Endothelial cell (in vitro differentiated cells): Measurements from ENCODE around the gene MFSD8. TPM values are rescaled to one million over a fixed set of nuclear protein-coding genes. Genes with fewer than 3 reads are reported as not detected.
"Not testable (repeated sequence)": the region's sequence is repeated elsewhere in the genome, so short reads cannot be mapped to it uniquely, and the experiment has no call there.

ENCODE experiments used
- DNase-seq: peaks from one replicate; pipeline ENCODE4 v3.0.0; 2021; ENCODE audit warnings: low spot score
- H3K27ac Mint-ChIP-seq: one replicate; pipeline ENCODE4 v1.8.0; 2021; ENCODE audit warnings: mixed read lengths, inconsistent platforms; ENCODE audit not compliant: unreplicated experiment
- H3K27me3 Mint-ChIP-seq: one replicate; pipeline ENCODE4 v1.8.0; 2021; ENCODE audit warnings: mild to moderate bottlenecking, moderate library complexity, mixed read lengths, inconsistent platforms; ENCODE audit not compliant: unreplicated experiment
- H3K36me3 Mint-ChIP-seq: one replicate; pipeline ENCODE4 v1.8.0; 2021; ENCODE audit warnings: mild to moderate bottlenecking, low read depth, mixed read lengths, inconsistent platforms; ENCODE audit not compliant: unreplicated experiment
- H3K4me1 Mint-ChIP-seq: one replicate; pipeline ENCODE4 v1.8.0; 2021; ENCODE audit warnings: mild to moderate bottlenecking, mixed read lengths, inconsistent platforms; ENCODE audit not compliant: unreplicated experiment
- H3K4me3 Mint-ChIP-seq: one replicate; pipeline ENCODE4 v1.8.0; 2021; ENCODE audit warnings: mild to moderate bottlenecking, mixed read lengths, inconsistent platforms; ENCODE audit not compliant: unreplicated experiment
- H3K9me3 Mint-ChIP-seq: one replicate; pipeline ENCODE4 v1.8.0; 2021; ENCODE audit warnings: mixed read lengths, inconsistent platforms; ENCODE audit not compliant: unreplicated experiment
- CTCF ChIP-seq: fragments of 200-600 bp; sonication (generic); IDR thresholded peaks from one replicate; pipeline ENCODE4 v1.5.0; 2021; ENCODE audit warnings: antibody characterized with exemption; ENCODE audit not compliant: unreplicated experiment
- total RNA-seq: library from RNA; stranded (reverse); fragmentation: NEBNext Ultra II Directional; extraction: Animal tissue kit (Norgen Biotek cat#: 25700); gene quantifications from one replicate; pipeline ENCODE4 v1.2.1, GENCODE V29; 2021; ENCODE audit not compliant: unreplicated experiment

The MFSD8 gene
- total RNA-seq, 1 donor from 2014 or later: 25.2 TPM

GRCh38 chr4:127978930-127979329 lies 14.0 kb upstream of the MFSD8 start:
- Mint-ChIP-seq H3K4me1 (no peaks in the 10 kb centered on the region), H3K27me3 (no peaks in the 10 kb centered on the region)
- no peak for TF ChIP-seq CTCF

GRCh38 chr4:127975121-127975770 lies 10.3 kb upstream of the MFSD8 start:
- H3K27ac Mint-ChIP-seq: no peak overlapping the region
- DNase-seq: no peak
- H3K4me3 Mint-ChIP-seq: no peak overlapping the region
- TF ChIP-seq CTCF: no peak
- no peaks in the 10 kb centered on the region for H3K4me1 Mint-ChIP-seq
- peaks cover 6% of the 10 kb centered on the region for H3K36me3 Mint-ChIP-seq
- no peaks in the 10 kb centered on the region for H3K9me3 Mint-ChIP-seq
- H3K27me3 Mint-ChIP-seq: no peaks in the 10 kb centered on the region

More at GRCh38 chr4:127978930-127979329, 14.0 kb upstream of the MFSD8 start:
- no peaks in the 10 kb centered on the region for H3K9me3 Mint-ChIP-seq
- no peak overlapping the region for H3K4me3 Mint-ChIP-seq
- H3K36me3 Mint-ChIP-seq: peaks cover 6% of the 10 kb centered on the region
- no peak for DNase-seq
- H3K27ac Mint-ChIP-seq: no peak overlapping the region

- not testable (repeated sequence) for H3K27me3 Mint-ChIP-seq, H3K27ac Mint-ChIP-seq, H3K4me1 Mint-ChIP-seq, H3K36me3 Mint-ChIP-seq, H3K4me3 Mint-ChIP-seq, H3K9me3 Mint-ChIP-seq, DNase-seq
These were observed 6.0 kb upstream of the MFSD8 start for GRCh38 chr4:127970925-127971324.

- Mint-ChIP-seq H3K27me3 (peaks cover 9% of the 10 kb centered on the region), H3K4me1 (peaks cover 5% of the 10 kb centered on the region), H3K4me3 (no peak overlapping the region), H3K27ac (no peak overlapping the region), H3K9me3 (no peaks in the 10 kb centered on the region), H3K36me3 (peaks cover 5% of the 10 kb centered on the region)
- TF ChIP-seq CTCF: no peak
- DNase-seq: no peak
These were observed 3.6 kb upstream of the MFSD8 start for GRCh38 chr4:127968586-127968985.

GRCh38 chr4:127967141-127967775 lies 2.3 kb upstream of the MFSD8 start:
- peak overlapping the region; percentile 14 for H3K4me3 Mint-ChIP-seq
- H3K36me3 Mint-ChIP-seq: peaks cover 15% of the 10 kb centered on the region
- H3K4me1 Mint-ChIP-seq: peaks cover 14% of the 10 kb centered on the region
- no peak overlapping the region for H3K27ac Mint-ChIP-seq
- no peak for DNase-seq
- peaks cover 15% of the 10 kb centered on the region for H3K27me3 Mint-ChIP-seq
- TF ChIP-seq CTCF: no peak
- no peaks in the 10 kb centered on the region for H3K9me3 Mint-ChIP-seq
